Measurements from ENCODE around the gene PPFIA3.
"Not testable (repeated sequence)": the region's sequence is repeated elsewhere in the genome, so short reads cannot be mapped to it uniquely, and the experiment has no call there.

PPFIA3 gene

DNA sequence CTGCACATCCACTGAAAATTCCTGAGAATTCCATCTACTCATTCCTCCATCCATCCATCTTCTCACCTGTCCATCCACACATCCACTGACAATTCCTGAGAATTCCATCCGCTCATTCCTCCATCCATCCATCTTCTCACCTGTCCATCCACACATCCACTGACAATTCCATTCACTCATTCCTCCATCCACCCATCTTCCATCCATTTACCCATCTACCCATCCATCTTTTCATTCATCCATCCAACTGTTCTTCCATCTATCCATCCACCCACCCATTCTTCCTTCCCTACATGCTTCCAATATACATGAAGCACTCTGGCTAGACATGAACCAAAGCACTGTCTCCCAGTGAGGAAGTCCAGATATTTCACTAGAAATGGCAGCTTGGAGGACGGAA lies 53.9 kb downstream of the PPFIA3 start:
- no peak for DNase-seq (ENCODE audit: low read depth in 2 of 2)

DNA sequence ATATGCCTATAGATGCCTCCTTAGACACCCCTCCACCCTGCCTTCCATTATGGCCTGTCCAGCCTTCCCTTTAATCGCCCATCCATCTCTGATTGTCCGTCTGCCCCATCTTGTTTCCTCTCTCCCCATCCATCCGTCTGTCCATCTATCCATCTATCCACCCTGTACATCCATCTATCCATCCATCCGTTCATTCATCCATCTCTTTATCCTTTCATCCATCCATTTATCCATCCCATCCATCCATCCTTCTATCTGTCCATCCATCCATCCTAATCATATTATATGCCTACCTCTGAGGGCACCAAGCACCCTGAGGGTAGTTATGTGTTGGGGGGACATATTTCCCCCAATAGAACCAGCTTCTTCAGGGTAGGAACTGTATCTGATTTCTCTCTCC lies 61.3 kb downstream of the PPFIA3 start:
- no peak for DNase-seq (ENCODE audit: low read depth in 2 of 2)

DNA sequence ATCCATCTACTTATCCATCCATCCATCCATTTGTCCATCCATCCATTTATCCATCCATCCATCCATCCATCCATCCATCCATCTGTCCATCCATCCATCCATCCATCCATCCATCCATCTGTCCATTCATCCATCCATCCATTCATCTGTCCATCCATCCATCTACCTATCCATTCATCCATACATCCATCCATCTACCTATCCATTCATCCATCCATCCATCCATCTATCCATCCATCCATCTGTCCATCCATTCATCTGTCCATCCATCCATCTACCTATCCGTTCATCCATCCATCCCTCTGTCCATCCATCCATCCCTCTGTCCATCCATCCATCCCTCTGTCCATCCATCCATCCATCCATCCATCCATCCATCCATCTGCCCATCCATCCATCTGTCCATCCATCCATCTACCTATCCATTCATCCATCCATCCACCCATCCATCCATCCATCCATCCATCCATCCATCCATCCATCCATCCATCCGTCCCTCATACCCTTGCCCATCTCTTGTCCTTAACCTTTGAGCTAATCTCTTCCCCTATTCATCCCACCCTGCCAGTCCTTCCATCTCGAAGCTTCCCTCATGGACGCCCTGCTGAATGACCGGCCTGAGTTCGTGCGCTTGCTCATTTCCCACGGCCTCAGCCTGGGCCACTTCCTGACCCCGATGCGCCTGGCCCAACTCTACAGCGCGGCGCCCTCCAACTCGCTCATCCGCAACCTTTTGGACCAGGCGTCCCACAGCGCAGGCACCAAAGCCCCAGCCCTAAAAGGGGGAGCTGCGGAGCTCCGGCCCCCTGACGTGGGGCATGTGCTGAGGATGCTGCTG lies 62.9 kb downstream of the PPFIA3 start:
- DNase-seq (ENCODE audit: low read depth in 2 of 2): not testable (repeated sequence)

- no peak for DNase-seq (ENCODE audit: low read depth in 2 of 2)
These were observed 63.6 kb downstream of the PPFIA3 start for GRCh38 chr19:49182848-49183375.

DNA sequence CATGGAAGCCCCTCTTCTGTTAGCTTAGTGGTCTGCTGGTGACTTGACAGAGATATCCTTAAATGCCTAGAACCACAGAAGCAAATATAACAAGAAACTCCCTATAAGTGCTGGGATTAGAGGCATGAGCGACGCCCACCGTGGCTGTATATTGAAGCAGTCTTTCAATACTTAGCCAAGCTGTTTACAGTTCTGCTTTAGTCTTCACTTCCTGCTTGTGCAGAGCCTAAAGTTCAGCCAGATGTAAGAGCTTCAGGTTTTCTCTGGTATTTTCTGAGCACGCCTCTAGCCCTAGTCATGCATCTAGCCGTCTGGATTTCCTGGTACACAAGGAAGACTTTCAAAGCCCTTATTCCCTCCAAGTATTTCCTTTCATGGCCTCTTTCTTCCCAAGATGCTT lies 66.8 kb downstream of the PPFIA3 start:
- DNase-seq (ENCODE audit: low read depth in 2 of 2): no peak

- DNase-seq (ENCODE audit: low read depth in 2 of 2): no peak
These were observed 69.4 kb downstream of the PPFIA3 start for GRCh38 chr19:49188626-49189200.

- DNase-seq (ENCODE audit: low read depth in 2 of 2): no peak
These were observed 69.9 kb downstream of the PPFIA3 start for GRCh38 chr19:49189259-49189658.

- DNase-seq (ENCODE audit: low read depth in 2 of 2): no peak
These were observed 71.4 kb downstream of the PPFIA3 start for GRCh38 chr19:49190781-49191180.

DNA sequence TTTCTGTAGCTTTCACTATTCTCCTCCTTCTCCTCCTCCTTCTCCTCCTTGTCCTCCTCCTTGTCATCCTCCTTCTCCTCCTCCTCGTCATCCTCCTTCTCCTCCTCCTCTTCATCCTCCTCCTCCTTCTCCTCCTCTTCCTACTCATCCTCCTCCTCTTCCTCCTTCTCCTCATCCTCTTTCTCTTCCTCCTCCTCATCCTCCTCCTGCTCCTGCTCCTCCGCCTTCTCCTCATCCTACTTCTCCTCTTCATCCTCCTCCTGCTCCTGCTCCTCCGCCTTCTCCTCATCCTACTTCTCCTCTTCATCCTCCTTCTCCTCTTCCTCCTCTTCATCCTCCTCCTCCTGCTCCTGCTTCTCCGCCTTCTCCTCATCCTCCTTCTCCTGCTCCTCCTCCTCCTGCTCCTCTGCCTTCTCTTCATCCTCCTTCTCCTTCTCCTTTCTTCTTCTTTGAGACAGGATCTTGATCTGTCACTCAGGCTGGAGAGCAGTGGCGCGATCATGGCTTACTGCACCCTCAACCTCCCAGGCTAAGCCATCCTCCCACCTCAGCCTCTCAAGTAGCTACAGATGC lies 74.6 kb downstream of the PPFIA3 start:
- no peak for DNase-seq (ENCODE audit: low read depth in 2 of 2)

DNA sequence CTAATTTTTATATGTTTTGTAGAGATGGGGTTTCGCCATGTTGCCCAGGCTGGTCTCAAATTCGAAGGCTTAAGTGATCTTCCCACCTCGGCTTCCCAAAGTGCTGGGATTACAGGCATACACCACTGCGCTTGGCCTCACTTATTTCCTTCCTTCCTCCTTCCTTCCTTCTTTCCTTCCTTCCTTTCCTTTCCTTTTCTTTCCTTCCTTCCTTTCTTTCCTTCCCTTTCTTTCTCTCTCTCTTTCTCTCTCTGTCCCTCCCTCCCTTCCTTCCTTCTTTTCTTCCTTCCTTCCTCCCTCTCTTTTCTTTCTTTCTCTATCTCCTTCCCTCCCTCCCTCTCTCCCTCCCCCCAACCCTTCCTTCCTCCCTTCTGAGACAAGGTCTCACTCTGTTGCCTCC lies 75.1 kb downstream of the PPFIA3 start:
- DNase-seq (ENCODE audit: low read depth in 2 of 2): no peak

DNA sequence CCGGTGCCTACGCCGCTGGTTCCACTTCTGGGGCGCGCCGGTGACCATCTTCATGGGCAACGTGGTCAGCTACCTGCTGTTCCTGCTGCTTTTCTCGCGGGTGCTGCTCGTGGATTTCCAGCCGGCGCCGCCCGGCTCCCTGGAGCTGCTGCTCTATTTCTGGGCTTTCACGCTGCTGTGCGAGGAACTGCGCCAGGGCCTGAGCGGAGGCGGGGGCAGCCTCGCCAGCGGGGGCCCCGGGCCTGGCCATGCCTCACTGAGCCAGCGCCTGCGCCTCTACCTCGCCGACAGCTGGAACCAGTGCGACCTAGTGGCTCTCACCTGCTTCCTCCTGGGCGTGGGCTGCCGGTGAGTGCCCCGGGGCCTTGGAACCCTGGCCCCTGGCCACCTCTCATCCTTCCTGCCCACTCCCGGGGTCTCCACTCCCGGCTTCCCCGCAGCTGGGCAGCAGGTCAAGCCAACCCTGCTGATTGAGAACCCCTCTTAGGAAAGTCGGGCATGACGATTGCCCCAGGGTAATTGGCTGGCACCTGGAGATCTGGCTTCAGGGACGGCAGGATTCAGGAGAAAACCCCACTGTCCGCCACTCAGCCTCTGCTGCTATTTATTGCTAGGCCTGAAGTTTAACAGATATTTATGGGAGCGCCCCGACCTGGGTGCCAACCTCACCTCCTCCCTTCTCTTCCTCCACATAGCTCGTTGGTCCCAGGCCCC lies 77.3 kb downstream of the PPFIA3 start:
- no peak for DNase-seq (ENCODE audit: low read depth in 2 of 2)

- DNase-seq (ENCODE audit: low read depth in 2 of 2): no peak
These were observed 81.0 kb downstream of the PPFIA3 start for GRCh38 chr19:49200238-49200862.

Measured in stimulated activated CD4-positive, alpha-beta T cell treated with anti-CD3 and anti-CD28 coated beads, Interleukin-1b, Interleukin-23, amount 100 ng/mL, for 1 hour (primary cell).